ENCODE results near the gene NUDT12.

NUDT12 gene

DNA sequence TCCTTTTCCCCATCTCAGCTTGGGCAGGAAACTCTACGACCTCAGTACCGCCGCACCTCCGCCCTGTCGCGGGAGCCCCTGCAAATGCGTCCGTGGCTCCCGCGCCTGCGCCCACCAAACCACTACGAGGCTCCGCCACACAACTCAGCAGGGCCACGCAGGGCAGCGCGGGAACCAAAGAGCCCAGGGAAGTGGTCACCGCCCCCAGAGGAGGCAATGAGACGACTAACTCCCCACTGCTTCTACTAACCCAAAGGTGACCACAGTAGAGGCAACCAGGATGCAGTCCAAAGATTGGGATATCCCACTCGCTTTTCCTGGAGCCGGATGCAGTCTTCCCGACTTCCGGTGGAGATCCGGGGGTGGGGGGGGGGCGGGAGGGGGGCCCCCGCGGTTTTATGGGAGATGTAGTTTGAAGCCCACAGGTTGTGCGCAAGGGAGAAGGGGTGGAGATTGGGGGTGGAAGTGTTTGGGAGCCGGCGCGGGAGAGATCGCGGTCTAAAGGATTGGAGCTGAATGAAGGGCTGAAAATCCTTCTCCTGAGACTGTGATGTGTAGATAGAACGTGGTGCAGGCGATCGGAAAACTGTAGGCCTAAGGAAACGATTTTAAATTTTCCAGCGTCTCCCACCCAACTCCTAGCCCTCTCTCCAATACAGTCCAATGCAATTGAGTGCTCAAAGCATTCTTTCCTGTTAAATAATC is at the start of gene NUDT12:
TSS of gene NUDT12 (minus strand) at position 337 of the 705 bp plus-strand sequence. CDS start 2,541 bp downstream, outside the sequence.
- DNase-seq = peak; percentile 25 to 42

DNA sequence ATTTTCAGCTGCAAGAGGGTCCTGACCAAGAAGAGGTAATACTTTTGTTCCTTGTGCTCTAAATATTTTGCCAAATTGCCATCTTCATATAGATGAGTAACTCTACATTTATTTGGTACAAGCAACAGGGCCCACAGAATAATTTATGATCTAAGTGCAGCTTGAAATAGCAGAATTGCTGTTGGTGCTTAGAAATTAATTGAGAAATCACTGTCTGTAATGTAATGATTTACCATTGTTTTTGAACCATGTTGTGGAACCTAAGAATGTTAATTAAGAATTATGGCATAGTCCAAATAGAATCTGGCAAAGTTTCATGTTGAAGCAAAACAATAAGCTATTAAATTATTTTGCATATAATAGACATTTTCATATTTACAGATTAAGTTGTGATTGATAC is 44.8 kb upstream of the NUDT12 start:
- DNase-seq = no peak

DNA sequence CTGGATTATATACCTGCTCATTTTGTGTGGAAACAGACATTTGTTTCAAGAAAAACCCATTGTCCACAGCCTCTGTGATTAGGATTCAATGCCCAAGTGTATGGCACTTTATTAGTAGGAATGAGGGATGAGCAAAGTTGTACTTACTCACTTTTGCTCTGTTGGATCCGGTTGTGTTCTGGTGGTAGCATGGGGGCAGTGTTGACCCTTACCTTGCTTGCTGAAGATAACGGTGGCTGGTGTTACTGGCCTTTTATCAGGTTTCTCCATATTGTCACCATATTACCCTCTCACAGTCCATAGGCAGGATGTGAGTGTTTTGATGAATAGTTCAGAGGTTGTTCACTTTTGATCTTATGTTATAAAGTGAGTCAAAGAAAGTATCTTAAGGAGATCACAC is 42.7 kb upstream of the NUDT12 start:
- DNase-seq = no peak

DNA sequence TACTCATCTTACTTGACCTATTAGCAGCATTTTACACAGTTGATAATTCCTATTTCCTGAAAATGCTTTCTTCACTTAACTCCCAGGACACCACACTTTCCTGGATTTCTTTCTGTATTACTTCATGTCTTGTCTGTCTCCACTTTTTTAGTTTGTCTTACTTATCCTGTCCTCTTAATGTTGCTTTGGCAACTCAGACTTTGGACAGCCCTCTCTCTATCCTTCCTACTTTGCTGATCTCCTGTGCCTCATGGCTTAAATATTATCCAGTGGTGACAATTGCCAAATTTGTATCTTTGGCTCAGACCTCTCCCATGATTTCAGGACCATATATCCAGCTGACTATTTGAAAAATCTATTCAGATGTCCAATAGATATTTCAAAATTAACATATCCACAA is 39.8 kb upstream of the NUDT12 start:
- no peak for DNase-seq

DNA sequence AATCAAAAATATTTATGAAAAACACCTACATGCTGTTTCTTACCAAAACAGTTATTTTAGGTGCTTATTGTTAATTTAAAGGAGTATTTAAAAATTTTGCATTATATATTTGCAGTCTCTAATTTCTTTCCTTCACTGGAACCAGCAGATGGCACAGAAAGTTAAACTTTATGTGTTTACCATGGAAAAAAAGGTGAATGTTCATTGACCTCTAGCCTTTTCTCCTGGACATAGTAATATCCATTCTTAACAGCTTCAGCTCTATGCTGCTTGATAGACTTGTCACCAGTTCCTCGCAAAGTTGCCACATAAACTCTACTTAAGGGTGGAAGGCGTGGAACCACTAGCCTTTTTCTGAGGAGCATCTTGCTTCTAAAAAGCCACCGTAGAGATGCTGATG is 38.7 kb upstream of the NUDT12 start:
- DNase-seq = no peak

DNA sequence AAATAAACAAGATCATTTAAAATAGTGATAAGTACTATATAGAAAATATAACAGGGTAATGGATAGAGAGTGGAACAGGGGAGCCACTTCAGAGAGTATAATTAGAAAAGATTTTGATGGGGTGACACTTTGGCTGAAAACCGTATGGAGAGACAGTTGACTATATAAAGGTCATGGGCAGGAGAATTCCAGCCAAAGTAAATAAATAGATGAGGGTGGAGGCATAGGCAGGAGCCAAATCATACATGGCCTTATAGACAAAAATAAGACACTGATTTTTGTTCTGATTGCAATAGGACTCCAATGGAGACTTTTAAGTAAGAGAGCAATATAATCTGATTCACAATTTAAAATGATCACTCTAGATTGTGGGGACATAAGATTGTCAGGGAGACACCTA is 37.5 kb upstream of the NUDT12 start:
- no peak for DNase-seq

DNA sequence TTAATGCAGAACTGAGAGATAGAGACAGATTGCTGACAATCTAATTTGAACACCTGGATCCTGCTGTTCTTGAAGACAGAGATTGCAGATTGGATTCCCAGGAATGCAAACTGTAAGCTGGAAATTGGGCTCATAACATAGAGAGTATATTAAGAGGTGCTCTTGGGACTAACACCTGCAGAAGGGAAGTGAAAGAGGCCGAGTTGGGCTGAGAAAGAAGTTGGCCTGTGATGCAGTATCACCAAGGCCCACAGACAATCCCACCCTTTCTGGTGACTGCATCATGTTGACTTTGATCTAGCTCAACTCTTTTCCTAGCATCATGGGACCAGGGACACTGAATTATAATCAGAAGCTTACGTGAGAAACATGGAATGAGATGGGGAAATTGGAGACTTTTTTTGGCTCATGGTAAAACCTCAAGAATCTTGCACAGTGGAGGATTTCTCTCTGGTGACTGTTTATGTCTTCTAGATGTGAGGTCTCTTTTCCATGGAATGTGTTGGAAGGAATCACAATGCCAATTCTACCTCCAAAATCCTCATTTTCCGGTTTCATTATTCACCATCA is 36.5 kb upstream of the NUDT12 start:
- DNase-seq = no peak

DNA sequence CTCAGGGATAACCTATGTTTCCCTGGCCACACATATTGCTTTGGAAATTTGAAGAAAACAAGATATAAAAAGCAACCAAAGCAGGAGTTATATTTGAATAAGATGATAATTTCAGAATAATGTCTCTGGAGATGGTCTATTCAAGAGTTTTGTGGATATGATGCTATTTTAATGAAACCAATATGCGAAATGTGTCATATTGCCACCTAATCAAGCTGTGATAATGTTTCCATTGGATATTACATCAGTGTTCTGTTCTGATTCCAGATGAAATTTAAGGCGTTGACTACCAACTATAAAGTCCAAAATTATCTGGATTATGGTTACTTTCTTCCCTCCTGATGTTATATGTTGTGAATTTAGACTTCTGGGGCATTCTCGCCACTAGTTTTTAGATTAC is 27.6 kb upstream of the NUDT12 start:
- no peak for DNase-seq

DNA sequence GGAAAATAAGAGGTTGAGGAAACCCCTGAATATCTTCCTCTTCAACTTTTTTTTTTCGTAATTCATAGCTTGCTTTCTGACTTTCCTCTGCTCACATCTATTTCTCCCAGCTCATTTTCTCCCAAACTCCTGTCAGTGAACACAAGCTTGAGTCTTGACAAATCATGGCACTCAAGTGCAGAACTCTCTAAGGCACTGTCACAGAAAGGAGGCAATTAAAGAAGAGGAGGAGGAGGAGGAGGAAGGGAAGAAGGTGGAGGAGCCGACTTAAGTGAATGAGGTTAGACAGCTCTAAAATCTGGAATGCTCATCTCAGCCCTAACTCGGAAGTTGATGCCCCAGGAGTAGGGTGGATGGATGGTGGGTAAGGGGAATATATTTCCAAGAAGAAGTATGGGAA is 27.2 kb upstream of the NUDT12 start:
- DNase-seq = no peak

DNA sequence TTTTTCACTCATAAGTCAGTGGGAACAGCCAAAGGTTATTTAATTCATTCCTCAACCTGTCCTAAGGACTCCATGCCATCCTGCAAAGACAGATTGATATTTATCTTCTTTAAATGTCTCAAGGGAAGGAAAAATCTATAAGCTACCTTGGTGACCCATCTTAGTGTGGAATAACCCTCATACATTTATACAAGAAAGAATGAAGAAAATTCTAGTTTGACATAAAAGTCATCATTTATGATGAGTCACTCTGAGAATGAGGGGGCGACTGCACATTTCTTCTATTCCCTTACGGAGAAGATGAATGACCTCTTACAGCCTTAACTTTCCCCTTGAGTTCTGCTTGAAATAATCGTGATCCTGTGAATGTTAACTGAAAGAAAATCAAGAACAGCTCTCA is 26.8 kb upstream of the NUDT12 start:
- DNase-seq = no peak

DNA sequence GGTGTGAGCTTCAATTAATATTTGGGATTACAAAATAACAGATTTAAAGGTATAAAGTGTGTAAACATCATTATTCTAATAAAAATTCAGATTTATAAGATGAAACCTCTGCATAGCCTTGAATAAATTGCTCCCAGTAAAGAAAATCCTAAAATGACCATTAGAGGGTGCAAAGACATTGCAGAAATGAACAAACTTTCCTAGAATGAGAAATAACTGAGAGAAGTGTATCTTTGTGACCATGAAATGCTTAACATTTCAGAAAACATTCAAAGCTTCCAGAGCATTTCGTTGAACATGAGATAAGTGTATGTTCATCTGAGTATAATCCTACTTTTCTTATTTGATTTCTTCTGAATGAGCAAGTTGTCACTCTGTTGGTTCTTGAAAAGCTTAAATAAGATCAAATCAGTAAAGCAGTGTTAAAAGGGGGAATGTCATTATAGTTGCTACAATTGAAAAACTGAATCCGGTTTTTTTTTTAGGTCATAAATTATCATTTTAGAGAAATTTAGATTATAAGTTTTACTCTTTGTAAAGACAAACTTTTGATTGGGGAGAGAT is 24.7 kb upstream of the NUDT12 start:
- DNase-seq = no peak

DNA sequence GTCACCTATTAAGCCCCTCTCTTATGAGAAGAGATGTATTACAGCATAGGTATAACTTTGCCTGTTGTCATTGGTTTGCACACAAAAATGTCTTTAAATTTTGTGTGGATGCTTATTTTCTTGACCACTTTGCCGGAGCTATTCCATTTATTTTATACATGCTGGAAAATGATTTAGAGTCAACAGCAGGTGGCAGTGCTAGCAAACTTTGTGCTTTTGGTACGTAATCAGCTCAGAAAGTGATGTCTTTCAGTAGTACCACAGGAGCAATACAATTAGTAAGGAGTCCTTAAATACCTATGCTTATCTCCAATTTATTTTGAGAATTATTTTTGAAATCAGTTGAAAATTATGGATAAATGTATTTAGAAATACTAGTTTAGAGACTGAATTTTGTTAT is 19.8 kb upstream of the NUDT12 start:
- DNase-seq = no peak

DNA sequence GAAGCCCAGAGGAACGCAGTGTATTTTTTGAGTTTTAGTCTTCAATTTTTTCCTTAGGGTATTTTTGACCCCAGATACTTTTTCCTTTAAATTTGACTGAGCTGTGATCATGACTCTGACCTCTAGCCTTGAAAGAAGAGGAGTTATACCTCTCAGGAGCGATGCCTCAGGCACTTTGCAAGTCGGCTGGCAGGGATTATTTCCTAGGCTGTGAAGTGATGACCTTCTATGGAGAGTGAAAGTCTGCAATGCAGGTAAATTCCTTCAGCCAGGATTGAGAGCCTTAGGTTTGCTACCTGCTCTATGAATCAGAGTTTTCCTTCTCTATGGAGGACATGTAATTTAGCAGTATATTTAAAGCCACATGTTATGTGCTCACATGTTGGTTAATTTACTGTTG is 10.8 kb upstream of the NUDT12 start:
- DNase-seq = no peak

DNA sequence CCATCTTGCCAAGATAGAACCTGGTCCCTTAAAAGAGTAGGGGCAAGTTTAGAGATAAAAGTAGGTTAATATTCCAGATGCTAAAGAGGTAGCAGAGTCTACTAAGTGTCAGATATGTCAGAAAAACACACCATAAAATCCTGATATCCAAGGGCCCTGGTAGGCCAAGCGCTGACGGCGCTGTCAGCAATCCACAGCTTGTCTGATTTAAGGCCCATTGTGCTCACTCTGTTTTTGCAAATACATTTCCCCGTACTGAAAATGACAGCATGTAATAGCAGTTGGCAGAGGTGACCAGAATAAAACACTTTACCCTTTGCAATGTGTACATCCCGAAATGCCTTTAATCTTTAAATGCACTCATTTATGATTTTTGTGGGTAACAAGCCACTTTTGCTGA is 9.9 kb upstream of the NUDT12 start:
- no peak for DNase-seq

DNA sequence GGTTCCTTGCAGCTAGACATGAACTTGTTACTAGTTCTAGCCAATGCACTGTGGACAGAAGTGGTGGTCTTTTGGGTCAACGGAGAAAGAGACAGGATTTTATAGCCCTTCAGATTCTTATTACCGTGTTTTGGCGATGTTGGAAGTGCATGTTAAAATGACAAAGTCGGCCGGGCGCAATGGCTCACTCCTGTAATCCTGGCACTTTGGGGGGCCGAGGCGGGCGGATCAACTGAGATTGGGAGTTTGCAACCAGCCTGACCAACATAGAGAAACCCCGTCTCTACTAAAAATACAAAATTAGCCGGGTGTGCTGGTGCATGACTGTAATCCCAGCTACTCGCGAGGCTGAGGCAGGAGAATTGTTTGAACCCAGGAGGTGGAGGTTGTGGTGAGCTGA is 9.1 kb upstream of the NUDT12 start:
- no peak for DNase-seq

DNA sequence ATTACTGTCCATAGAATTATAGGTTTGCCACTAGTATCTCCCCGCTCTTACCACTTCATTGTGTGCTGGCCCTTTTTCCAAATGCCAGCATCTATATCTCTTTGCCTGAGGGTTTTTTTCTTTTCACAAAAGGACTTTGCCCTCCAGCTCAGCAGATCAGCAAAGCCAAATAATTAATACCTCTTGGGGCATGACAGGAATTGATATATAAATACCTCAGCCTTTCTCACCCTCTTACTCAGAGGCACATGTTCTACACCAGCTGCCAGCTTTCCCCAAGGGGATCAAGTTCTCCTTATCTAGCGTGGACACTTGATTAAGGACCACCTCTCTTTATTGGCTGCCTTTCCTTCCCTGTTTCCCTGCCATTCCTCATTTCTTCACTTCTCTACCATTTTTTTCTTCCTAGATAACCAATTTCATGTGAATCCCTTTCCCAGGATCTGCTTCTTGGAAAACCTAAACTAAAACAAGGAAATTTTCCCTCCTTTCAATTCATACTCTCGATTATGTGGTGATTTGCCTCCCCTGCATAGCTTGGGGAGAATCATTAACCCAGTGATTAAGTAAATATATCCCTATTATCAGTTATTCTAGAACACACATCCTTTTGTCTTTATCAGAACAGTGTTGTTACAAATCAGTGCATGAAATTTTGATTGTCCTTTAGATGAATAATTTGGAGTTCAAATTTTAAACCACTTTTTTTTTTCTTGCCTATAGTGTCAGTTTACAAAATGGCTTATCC is 6.9 kb upstream of the NUDT12 start:
- no peak for DNase-seq

DNA sequence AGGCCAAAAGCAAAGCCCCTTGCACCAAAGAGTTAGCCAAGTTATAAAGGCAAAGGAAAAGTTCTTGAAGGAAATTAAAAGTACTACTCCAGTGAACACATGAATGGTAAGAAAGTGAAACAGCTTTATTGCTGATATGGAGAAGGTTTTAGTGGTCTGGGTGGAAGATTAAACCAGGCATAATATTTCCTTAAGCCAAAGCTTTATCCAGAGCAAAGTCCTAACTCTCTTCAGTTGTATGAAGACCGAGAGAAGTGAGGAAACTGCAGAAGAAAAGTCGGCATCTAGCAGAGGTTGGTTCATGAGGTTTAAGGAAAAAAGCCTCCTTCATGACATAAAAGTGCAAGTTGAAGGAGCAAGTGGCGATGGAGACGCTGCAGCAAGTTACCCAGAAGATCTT is 3.1 kb upstream of the NUDT12 start:
- DNase-seq = no peak

DNA sequence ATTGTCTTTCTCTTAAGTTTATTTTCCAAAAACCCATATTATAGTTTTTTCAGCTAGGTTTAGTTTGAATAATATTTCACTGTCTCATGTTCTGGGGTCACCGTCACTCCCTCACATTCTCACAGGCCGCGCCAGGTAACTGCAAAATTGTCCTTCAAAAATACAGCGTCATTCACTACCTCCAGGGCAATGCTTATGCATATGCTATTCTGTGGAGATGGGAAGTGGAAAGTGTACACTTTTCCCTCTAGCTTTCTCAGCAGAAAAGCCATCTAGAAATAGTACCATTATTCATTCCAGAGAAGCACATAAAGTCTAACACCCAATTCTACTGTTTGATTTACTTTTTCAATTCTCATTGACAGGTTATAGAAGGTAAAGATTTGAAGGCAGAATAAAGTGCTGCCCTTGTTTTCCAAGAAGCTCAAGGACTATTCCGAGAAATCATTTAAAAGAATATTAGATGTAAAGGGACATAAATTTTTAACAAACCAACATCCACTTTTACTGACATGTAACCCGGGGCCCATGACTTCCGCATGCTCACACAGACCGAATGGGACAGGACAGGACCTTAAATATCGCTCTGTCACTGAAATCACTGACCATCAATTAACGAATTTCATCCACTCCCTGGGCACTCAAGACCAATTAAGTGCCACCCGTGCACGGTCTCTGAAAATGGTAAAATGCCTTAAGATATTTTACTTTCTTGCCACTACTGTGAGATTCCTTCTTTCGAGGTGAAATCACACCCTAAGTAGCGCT is 720 bp downstream of the NUDT12 start:
- DNase-seq = no peak

DNA sequence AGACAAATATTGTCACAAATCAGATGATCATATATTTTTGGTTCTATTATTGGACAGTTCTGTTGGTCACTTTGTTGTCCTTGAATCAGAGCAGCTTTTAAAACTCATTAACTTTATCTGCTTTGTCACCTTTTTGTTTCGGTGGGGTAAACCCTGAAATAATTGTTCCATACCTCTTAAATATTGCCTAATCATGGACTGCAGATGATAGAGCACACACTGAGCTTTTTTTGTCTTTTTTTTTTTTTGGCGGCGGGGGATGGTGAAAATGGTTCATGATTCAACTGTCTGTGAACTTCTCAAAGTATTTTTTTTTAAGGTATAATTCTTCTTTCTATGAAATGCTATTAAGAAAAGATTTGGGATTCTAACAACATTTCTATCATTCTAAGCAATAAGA is 1.8 kb downstream of the NUDT12 start:
- no peak for DNase-seq

DNA sequence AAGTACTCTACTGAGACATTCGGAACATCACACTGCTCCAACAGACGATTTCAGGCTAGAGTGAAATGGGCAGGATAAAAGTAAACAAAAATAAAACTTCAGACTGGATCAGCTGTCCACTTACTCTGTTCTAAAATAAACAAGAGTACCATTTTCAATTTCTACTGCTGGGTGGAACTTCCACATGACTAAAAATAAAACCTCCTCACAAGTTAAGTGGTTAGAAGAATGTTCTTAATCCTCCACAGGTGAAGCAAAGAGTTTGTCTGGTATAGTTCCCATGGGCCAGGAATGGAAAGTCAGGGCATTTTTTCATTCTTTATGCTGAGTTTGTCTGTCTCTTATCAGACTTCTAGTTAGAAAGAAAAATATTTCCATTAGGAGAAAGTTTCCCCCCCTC is 15.7 kb downstream of the NUDT12 start:
- no peak for DNase-seq

DNA sequence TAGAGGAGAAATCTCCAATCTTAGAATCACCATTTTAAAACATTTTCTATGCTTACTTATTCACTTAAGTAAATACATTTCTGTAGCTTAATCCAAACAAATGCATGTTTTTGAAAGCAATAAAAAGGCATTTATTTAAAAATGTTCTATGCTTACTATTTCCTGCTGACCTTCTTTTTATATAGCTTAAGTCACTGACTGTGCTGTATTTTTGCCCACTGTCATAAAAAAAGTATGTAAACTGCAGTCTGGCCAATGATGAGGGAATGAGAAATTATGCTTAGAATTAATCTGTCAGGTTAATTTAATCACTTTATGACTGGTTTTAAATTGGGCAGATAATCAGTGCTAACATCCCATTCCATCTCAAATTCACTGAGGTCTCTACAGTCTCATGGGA is 20.1 kb downstream of the NUDT12 start:
- no peak for DNase-seq

DNA sequence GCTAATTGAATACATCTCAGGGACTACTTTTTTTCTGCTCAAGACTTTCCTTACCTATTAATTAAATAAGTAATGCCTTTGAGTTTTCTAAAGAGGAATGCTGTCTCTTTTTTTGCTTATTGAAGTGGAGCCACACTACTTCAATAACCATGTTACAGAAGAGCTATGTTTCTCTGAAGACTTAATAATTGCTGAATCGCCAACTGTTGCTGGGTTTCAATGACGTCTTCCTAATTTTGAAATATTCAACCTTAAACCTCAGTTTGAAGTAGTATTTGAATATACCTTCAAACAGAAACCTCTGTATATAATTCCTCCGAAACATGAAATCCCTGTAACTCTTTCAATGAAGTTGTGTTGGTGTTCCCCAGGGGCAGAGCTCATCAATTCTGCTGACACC is 21.0 kb downstream of the NUDT12 start:
- no peak for DNase-seq

DNA sequence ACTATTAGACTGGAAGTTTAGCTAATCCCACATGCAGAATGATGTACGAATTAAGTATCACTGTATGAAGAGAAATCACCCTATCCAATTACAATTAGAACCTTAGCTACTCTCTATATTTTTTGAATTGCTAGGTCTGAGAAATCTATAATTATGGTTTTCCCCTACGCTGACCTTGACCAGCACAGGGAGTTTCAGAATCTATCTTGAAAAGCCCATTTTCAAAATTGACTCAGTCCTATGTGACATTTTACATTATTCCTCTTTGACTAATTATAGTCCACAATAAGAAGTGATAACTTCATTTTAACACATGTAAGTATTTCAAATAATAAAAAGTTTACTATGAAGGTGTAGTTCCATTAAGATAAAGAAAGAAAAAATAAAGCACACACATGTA is 21.5 kb downstream of the NUDT12 start:
- DNase-seq = no peak
